NCI-H2081 (cell line): ENCODE measurements around the gene CCNK.

Source experiments
- DNase-seq, 2 experiments: peaks; one replicate each; lab custom pipeline; 2025; lab: John Stamatoyannopoulos, UW

The CCNK gene

DNA sequence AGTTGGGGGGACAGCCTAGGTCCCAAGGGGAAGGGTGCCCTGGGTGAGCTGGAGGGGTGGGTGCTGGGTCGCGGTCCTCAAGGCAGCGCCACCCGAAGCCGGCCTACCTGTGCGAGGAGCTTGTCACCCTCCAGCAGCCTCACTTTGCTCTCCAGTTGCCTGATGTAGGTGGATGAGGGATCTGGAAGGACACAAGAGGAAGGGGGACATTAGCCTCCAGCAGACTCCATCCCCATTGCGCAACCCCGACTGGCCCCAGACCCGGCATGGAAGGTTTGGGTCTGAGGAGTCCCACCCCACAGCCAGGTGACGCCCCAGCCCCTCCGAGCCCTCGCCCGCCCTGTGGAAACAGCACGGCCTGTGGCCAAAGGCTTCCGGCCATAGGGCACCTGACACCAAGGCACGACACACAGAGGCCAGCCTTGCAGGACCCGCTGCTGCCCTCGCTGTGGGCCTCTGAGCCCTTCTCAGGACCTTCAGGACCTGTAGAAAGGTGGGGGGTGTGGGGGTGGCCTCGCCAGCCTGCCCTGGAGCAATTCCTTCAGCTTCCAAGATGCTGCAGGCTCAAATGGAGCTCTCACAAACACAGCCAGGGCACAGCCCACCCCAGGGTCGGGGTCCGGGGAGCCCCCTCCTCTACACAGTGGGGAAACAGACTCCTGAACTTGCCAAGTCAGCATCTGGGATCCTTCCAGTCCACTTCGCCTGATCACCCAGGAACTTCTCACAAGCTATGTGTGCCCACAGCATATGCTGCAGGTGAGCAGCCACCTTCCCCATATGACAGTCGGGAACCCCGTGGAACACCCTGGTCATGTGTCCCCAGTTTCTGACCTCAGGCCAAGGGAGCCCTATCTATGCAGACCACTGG is 54.9 kb downstream of the CCNK start:
- no peak for DNase-seq

DNA sequence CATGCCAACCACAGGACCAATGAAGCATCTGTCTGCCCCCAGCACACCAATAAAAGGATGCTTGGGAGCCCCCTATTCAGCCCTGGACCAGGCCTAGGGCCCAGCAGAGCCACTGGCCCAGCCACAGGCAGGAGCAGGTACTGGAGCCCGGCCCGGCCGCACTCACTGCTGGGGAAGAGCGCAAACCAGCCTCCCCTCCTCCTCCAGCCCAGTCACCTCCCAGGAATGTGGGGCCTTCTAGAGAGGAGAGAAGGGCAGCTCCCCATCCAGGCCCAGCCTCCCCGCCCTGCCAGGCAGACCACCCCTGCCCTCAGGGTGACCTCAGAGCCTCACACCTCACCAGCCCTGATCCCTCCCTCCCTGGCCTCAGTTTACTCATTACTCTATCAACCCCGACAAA is 56.2 kb downstream of the CCNK start:
- DNase-seq = no peak

DNA sequence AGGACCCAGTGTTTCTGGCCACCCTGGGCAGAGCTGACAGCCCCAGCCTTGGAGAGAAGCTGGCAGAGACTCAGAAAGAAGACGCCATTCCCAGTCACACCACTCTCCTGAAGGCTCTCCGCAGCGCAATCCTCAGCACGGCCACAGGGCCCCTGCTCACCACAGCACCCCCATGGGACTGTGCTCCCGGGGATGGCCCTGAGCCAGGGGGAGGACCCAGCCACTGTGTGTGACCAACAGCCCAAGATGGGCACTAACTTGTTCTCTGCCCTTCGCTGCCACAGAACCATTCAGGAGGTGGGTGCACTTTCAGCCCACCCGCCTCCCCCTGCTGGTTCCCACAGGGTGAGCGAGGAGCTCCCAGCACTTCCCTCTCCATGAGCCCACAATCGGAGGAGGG is 57.1 kb downstream of the CCNK start:
- no peak for DNase-seq

DNA sequence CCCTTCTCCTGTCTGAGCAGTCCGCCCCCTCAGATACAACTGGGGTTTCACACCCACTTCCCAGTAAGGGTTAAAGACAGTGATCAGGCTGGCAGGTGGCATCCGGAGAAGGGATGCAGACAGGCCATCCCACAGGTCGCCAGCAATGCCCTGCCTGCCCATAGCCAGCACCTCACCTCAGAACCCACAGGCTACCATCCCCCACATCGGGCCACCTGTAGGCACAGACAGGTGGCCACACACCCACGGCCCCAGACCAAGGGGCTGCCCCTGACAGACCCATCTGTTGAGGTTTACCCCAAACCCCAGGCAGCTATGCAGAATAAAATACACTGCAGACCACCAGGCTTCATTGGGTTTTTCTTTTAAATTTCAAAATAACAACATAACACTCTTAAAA is 57.5 kb downstream of the CCNK start:
- DNase-seq = no peak

DNA sequence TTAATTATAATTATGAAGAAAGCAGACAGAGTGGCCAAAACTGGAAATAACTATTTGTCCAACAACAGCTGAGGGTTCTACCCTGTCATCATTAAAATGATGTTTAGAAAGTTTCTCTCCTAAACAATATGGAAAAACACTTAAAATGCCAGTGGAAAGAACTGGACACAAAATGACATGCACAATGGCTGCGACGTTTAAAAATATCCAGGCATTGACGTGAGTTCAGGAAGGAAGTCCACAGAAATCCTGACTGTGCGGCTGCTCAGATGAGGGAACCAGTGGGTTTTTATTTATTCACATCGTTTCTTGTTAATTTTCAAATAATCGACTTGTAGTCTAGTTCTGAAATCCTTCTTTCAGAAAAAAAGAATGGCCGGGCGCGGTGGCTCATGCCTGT is 58.3 kb downstream of the CCNK start:
- no peak for DNase-seq

DNA sequence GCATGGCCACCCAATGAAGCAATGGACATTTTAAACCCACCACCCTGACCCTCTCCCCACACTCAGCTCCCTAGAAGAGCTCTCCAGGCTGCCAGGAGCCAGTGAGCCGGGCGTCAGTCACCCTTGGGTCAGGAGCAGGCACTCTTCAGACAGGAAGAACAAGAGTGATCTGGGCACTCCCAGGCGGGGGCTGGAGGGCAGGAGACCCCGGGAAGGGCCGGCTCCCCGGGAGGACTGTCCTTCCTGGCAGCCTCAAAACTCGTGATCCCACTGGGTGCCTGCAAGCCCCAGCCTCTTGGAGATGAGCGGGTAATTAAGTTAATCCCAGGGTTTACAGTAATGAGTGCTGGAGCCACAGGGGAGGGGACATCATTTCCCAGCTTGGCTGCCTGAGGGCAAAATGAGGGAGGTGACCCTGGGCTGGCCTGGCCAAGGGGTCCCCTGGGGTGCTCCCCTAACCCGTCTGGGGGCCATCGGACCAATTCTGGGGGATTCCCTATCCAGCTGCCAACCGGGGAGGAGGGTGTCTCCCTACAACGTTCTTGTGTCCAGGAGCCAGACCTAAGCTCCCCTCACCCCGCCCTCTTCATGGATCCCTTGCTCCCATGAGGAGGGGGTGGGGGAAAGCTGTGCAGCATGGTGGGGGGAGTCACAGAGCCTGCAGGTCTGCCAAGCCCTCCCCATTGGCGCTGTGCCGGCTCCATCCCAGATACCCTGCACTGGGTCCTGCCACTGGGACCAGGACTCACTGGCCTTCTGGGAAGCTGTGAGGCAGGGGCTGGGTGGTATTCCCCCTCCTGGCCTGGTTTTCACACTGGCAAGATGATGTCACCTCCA is 59.2 kb downstream of the CCNK start:
- no peak for DNase-seq

DNA sequence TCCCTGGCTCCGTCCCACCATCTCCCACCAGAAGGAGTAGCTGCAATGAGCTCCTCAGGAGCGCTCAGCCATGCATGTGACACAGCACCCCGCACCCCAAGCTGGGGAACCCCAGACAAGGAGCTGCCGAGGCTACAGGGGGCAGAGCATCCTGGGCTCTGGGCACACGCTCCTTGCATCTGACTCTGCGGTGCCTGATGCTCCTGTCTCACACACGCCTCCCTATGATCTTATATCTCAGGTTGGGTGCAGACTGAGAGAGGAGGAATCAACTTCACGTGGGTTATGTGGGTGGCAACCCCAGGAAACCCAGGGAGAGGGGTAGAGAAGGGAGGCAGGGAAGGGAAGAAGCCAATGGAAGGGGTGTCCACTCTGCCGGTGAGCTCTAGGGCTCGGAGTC is 60.0 kb downstream of the CCNK start:
- no peak for DNase-seq

DNA sequence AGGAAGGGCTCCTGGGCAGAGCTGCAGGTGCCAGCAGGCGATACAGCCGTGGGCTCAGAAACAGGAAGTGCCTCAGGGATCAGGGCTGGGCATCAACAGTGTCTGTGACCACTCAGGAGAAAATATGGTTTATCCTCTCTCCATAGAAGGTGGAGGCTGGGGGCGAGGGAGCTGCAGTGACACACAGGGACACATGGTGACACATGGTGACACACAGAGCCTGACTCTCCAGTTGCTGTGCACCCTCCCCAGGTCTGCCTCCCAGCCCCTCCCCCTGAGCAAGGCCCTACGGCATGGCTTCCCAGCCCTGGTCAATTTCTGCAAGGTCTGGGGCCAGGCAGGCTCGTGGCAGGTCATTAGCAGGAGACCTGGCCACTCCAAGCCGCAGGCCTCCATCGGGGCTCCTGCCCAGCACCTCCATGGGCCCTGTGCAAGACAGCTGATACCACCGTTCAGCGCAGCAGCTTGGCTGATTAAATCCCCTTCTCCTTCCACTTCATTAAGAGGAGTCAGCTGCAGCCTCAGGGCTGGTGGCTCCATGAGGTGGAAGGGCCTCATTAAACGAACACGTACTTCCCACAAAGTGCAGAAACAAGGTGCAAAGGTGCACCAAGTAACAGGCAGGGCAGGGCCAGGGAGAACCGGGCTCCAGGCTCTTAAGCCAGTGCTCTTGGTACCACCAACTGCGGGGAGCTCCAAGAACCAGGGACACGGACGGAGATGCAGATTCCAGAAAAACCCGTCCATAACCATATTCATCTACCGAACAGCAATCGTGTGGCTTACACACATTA is 60.7 kb downstream of the CCNK start:
- DNase-seq = peak in 1 of 2 experiments; percentile 44

DNA sequence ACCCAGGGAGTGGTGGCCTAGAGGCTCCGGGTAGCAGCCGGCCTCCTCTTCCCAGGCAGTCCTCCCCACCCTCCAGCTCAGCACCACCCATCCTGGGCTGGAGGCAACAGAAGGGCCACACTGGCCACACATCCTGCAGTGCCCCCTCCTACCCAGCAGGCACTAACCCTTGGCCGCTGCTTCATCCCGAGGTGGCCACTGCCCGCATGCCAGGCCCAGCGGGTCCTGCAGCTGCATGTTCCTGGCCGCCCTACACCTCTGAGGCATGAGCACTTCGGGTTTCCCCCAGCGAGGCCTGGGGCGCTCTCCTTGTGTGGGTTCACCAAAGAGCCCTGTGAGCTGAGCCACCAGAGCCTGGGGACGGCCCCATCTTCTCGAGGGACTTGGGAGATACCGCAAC is 61.4 kb downstream of the CCNK start:
- DNase-seq = no peak

DNA sequence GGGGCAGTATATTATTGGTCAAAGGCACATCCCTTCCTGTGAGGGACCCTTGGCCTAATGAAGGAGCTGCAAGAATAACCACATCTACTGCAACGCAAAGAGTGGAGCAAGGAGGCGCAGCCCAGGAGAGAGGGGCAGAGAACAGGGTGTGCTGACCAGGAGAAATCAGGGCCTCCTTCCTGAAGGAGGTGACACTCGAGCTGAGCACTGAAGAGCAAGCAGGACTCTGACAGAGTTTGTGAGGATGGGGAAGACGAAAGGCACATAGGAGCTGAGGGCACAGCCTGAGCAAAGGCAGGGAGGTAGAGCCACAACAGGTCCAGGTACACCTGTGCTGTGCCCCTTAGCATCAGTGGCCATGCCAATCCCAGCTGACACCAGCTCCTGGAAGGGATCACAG is 62.2 kb downstream of the CCNK start:
- DNase-seq = no peak

DNA sequence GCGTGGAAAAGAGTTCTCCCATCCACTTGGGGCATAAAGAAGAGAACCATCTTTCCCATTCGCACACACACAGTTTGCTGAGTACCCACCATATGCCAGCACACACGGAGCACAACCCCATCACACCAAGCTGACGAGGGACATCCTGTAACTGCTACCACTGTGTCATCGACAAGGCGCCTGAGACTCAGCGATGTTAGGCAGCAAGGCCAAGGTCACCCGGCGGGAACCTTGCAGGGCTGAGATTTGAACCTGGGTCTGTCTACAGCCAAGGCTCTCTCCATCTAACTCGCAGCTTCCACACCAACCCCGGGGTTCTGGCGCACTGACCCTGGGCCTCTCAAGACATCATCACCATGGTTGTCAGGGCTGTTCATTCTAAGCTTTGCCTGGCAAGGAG is 62.8 kb downstream of the CCNK start:
- no peak for DNase-seq

DNA sequence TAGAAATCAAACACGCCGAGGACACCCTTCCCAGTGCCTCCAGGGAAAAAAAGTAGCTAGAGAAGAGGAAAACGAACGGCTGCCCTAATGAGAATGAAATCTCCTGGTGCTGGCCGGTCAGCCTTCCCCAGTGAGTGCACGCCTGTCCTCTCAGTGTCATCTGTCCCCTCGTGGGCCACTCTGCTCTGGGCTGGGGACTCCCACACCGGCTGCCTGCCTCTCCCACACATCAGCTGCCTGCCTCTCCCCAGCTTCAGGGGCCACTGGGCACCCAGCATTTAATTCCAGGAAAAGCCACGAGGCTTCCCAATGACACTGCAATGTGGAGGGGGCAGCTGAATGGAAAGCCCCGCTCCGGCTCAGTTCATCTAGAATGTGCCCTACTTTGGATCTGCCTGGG is 63.8 kb downstream of the CCNK start:
- DNase-seq = no peak

DNA sequence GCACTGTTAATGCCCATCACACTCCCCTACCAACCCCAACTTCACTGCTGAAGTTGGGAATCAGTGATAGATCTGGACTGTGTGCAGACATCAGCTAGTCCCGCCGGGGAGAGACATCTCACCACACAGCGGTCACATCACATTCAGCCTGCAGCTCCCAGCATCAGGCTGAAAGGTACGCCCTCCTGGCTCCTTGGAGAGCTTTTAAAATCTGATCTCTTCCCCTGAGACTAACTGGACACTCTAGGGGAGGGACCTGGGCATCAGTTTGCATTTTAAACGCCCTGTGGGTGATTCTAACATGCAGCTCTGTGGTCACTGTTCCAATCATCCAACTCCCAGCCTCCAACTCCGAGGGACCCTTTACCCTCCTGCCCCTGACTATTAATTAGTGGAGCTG is 64.4 kb downstream of the CCNK start:
- DNase-seq = no peak

DNA sequence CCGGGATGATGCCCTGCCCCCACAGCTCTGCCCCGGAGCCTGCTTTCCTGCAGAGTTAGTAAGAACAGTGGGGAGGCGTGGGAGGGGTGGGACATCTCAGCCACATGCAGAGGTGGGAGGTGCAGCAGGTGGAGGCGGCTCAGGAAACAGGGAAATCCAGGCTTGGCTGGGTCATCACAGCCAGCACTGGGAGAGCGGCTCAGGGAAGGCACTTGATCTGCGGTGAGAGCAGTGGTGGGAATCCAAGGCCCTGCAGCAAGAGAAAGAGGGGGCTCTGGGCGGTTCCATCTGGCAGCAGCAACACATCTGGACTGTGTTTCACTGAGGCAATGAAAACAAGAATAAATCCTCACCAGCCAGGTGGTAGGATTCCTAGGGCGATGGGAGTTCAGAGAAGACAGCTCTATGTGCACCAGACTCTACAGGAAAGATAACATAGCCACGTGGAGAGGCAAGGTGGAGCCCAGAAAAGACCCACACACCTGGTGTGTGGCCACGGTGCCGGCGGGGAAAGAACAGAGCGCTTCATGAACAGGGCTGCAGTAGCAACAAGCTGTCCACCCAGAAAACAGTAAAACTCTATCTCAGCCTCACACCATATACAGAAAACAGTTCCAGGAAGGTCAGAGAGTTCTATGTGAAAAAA is 65.1 kb downstream of the CCNK start:
- peak in 1 of 2 experiments; percentile 48 for DNase-seq

DNA sequence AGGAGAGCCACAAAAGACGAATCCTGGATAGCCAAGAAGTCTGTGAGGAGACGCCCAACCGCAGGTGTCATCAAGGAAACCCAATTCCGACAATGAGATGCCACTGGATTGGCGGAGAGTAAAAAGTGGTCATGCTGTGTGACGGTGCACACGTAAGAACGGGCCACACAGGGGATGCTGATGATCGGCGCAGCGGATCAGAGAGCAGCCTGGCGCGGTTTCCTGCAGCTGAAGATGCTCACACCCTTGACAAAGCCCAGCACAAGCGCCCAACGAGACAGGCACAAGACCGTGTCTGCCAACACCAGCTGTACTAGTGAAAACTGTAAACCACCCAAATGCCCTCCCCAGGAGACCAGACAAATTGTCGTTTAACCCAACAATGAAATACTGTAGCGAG is 67.0 kb downstream of the CCNK start:
- DNase-seq = peak; percentile 62 to 80

DNA sequence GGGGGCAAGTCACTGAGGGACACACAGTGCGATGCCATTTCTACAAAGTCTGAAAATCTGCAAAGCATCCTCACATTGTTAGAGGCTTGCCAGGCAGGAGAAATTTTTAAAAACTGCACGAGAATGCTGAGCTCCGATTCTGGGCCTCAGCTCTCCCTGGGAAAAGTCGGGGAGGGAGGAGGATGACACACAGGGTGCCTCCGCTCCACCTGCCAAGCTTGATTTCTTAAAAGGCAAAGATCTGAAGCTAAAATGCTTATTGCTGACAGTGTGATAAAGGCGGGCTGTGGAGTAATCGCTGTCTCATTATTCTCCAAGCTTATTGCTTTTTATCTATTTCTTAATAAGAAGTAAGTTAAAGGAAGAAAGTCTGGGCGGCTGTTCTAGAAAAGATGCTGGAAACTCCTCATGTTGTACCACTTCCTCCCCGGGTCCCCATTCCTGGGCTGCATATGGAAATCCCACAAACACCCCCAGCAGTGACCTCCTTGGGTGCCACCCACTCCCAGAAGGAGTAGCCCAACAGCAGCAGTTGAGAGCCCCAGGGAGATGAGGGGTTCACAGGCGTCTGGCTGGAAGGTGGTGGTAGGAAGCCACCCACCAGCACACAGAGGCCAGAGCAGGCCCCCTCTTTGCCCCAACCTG is 67.8 kb downstream of the CCNK start:
- no peak for DNase-seq

DNA sequence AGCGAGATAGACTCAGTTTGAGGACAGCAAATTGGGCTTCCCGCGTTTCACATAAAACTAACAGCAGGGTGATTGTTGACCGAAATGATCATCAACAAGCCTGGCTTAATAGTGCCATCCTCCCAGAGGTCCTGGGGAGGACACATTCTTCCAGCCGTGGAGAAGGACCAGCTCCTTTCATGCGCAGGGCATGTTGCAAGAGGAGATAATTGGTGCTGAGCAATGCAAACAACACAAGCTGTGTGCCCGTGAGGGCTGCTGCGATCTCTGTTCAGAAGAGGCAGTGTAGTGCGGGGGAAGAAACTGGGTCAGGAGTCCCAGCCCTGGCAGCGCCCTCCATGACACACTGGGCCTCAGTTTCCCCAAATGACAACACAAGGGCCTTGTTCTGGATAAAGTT is 68.5 kb downstream of the CCNK start:
- DNase-seq = peak in 1 of 2 experiments; percentile 72

DNA sequence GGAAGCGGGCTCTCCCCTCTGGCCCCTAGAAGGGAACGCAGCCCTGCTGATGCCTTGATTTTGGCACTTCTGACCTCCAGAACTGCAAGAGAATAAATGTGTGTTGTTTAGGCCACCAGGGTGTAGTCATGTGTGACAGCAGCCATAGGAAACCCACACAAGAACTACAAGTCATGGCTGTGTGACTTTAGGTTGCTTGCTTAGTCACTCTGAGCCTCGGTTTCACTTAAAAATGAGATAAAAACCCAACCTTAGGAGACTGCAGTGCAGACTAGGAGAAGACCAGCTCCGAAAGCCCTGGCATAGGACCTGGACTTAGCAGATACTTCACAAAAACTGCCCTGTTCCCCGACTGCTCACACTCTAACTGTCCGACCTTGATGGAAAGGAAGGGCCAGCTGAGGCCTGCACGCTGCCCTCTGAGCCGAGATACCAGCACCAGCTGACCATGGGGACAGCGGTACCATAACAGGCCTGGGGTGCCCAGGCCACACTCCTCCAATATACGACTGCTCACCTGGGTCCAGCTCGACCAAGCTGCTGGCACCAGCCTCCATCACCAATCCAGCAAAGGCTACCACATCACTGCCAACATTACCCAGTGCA is 69.3 kb downstream of the CCNK start:
- no peak for DNase-seq

DNA sequence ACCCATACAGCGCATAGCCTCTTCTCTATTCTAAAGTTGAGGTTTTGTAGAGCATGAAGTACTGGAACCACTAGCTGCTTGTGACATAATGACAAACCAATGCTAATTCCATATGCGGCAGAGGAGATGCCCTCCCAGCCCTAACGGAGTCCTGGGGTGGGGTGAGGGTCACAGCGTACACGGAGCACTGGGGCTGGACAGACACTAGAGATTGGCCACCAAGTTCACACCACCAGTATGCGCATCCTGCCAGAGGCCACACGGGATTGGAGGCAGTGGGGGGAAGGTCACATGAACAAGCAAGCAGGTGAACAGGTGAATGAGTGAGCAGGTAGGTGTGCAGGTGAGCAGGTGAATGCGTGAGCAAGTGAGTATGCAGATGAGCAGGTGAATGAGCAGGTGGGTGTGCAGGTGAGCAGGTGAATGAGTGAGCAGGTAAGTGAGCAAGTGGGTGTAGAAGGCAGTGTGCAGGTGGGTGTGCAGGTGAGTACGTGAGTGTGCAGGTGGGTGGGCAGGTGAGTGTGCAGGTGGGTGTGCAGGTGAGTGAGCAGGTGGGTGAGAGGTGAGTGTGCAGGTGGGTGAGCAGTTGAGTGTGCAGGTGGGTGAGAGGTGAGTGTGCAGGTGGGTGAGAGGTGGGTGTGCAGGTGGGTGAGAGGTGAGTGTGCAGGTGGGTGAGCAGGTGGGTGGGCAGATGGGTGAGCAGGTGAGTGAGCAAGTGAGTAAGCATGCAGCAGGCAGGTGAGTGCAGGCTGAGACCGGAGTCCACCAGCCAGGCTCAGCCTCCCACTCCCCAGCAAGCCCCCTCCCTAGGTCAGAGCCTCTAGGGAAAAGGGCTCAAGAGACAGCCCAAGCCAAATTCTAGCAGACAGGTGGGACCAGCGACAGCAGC is 70.1 kb downstream of the CCNK start:
- no peak for DNase-seq

DNA sequence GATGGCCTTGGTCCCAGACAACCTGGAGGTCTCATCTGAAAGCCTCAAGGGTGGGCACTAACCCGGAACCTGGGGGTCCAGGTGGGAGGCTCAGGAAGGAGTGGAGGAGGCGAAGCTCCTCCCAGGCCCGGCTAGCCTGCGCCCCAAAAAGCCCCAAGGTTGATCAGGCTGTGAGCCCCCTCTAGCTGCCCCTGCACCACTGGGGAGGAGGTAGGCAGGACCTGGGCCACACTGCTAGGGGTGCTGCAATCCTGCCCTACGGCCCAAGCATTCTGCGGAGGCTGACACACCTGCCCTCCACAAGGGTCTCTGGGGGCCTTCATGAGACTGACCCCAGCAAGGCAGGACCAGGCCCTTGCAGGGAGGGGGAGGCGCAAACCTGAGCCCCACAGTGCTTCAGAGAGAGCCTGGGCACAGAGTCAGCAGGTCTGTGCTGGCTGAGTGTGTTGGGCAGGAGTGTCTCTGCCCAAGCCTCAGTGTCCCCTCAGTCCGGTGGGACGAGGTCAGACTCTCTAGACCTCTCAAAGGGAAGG is 70.9 kb downstream of the CCNK start:
- no peak for DNase-seq
